Suprapubic skin (tissue), 4 donors: ENCODE results near the gene AGBL1. TPM values are rescaled to one million over a fixed set of nuclear protein-coding genes. Genes with fewer than 3 reads are reported as not detected.

ENCODE experiments used
- DNase-seq, 2 donors: peaks; one replicate each; pipeline ENCODE4 v3.0.0-alpha.2; 2019; ENCODE audit warnings: low spot score in 2 of 2
- H3K27ac ChIP-seq: fragments of 200-600 bp; sonication (generic); one replicate; pipeline ENCODE4 v1.5.1; 2019
- H3K27me3 ChIP-seq: fragments of 200-600 bp; sonication (generic); one replicate; pipeline ENCODE4 v1.5.1; 2019
- H3K36me3 ChIP-seq: fragments of 200-600 bp; sonication (generic); one replicate; pipeline ENCODE4 v1.5.1; 2019
- H3K4me1 ChIP-seq: fragments of 200-600 bp; sonication (generic); one replicate; pipeline ENCODE4 v1.5.1; 2019
- H3K4me3 ChIP-seq: fragments of 200-600 bp; sonication (generic); one replicate; pipeline ENCODE4 v1.5.1; 2019; ENCODE audit warnings: mild to moderate bottlenecking
- H3K9me3 ChIP-seq: fragments of 200-600 bp; sonication (generic); one replicate; pipeline ENCODE4 v1.5.1; 2019
- CTCF ChIP-seq, 2 donors: fragments of 200-600 bp in 1 of 2; fragments of 450-650 bp in 1 of 2; sonication (generic) in 1 of 2; IDR thresholded peaks; one replicate each; pipeline ENCODE4 v1.5.1; 2016 to 2019; ENCODE audit warnings: antibody characterized with exemption in 2 of 2, mild to moderate bottlenecking in 1 of 2, moderate library complexity in 1 of 2
- EP300 ChIP-seq: sonication (generic); formaldehyde crosslinking; IDR thresholded peaks from one replicate; pipeline ENCODE4 v1.6.1; 2017; ENCODE audit warnings: antibody characterized with exemption
- POLR2A ChIP-seq, 2 donors: fragments of 450-650 bp; IDR thresholded peaks; one replicate each; pipeline ENCODE4 v1.6.1; 2017; ENCODE audit warnings: antibody characterized with exemption in 2 of 2, mild to moderate bottlenecking in 2 of 2, moderate library complexity in 2 of 2
- POLR2AphosphoS5 ChIP-seq, 3 donors: sonication (generic); formaldehyde crosslinking; IDR thresholded peaks; one replicate each; pipeline ENCODE4 v1.6.1; 2017; ENCODE audit warnings: antibody characterized with exemption in 3 of 3
- WGBS: methylation state at CpG from one replicate; pipeline ENCODE4 v1.1.5; 2018; 5-methylcytosine and 5-hydroxymethylcytosine counted together
- total RNA-seq, 4 donors: library from RNA; depleted of rRNA; stranded (reverse); fragments of >200 nt; gene quantifications; one replicate each; pipeline ENCODE4 v1.1.0, GENCODE V29; 2016

The AGBL1 gene
- total RNA-seq, 4 donors from 2014 or later = 0.23 to 0.56 TPM; not detected in 2

GRCh38 chr15:86550075-86550474 lies 470.4 kb downstream of the AGBL1 start:
- 78% methylated on average over 1 of the region's 1 CpG for WGBS
- no peaks in the 10 kb centered on the region for H3K9me3 ChIP-seq
- no peaks in the 10 kb centered on the region for H3K4me1 ChIP-seq
- no peak overlapping the region for H3K4me3 ChIP-seq
- no peak overlapping the region for H3K27ac ChIP-seq
- no peak for DNase-seq
- no peaks in the 10 kb centered on the region for H3K36me3 ChIP-seq
- H3K27me3 ChIP-seq = no peaks in the 10 kb centered on the region
- TF ChIP-seq EP300 (no peak), CTCF (IDR thresholded peaks at IDR 0.05) (no peak), POLR2AphosphoS5 (IDR thresholded peaks at IDR 0.05) (no peak), POLR2A (IDR thresholded peaks at IDR 0.05) (no peak)

DNA sequence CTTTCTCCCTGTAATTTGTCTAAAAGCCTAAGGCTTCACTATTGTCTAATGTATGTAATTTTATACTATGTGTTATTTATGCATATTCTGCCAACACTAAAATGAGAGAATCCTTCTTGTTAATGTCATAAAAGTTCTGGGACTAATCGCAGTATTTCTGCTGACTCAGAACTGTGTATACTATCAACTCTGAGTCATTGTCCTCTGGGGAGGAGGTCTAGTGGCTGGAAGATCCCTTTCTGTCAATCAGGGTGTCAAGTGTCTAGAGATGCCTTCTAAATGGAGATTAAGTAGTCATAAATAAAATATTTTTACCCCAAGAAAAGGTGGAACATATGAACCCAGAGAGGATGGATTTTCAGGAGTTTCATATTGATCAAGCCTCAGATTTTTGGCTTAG lies 473.4 kb downstream of the AGBL1 start:
- no peak for DNase-seq
- TF ChIP-seq EP300 = no peak
- no peak for TF ChIP-seq POLR2AphosphoS5 (IDR thresholded peaks at IDR 0.05)
- TF ChIP-seq CTCF (IDR thresholded peaks at IDR 0.05) = no peak
- no peak for TF ChIP-seq POLR2A (IDR thresholded peaks at IDR 0.05)
- H3K27ac ChIP-seq = no peak overlapping the region
- no peaks in the 10 kb centered on the region for H3K4me1 ChIP-seq
- H3K27me3 ChIP-seq = no peaks in the 10 kb centered on the region
- H3K9me3 ChIP-seq = no peaks in the 10 kb centered on the region
- H3K4me3 ChIP-seq = no peak overlapping the region
- H3K36me3 ChIP-seq = no peaks in the 10 kb centered on the region
- WGBS = 52% methylated on average over 1 of the region's 1 CpG

DNA sequence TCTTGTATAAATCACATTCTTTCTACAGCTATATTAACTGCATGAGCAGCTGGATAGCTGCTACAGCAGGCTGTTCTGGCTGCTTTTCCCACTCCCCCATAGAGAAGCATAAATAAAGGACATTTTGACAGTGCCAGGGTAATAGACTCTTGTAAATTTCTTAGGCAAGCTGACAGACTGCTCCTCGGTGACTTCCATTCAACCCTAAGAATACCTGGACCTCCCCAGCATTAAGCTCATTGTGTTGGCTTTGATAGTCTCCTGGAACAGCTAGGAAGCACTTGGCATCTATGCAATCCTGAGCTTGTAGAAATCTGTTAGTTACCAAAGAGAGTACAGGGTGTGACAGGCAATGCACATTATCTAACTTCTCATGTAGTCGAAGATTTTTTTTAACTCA lies 475.4 kb downstream of the AGBL1 start:
- Histone ChIP-seq H3K27me3 (no peaks in the 10 kb centered on the region), H3K36me3 (no peaks in the 10 kb centered on the region), H3K9me3 (no peaks in the 10 kb centered on the region), H3K4me3 (no peak overlapping the region), H3K4me1 (no peaks in the 10 kb centered on the region), H3K27ac (no peak overlapping the region)
- 25% methylated on average over 2 of the region's 2 CpGs for WGBS
- no peak for TF ChIP-seq EP300
- TF ChIP-seq CTCF (IDR thresholded peaks at IDR 0.05) = no peak
- TF ChIP-seq POLR2A (IDR thresholded peaks at IDR 0.05) = no peak
- no peak for TF ChIP-seq POLR2AphosphoS5 (IDR thresholded peaks at IDR 0.05)
- no peak for DNase-seq

GRCh38 chr15:86555939-86556338 lies 476.3 kb downstream of the AGBL1 start:
- Histone ChIP-seq H3K4me3 (no peak overlapping the region), H3K4me1 (no peaks in the 10 kb centered on the region), H3K9me3 (no peaks in the 10 kb centered on the region), H3K27me3 (no peaks in the 10 kb centered on the region), H3K27ac (no peak overlapping the region), H3K36me3 (no peaks in the 10 kb centered on the region)
- no peak for DNase-seq
- WGBS = 45% methylated on average over 1 of the region's 1 CpG
- TF ChIP-seq CTCF (IDR thresholded peaks at IDR 0.05) = no peak
- TF ChIP-seq POLR2A (IDR thresholded peaks at IDR 0.05) = no peak
- TF ChIP-seq POLR2AphosphoS5 (IDR thresholded peaks at IDR 0.05) = no peak
- TF ChIP-seq EP300 = no peak

GRCh38 chr15:86556396-86557017 lies 476.8 kb downstream of the AGBL1 start:
- no peaks in the 10 kb centered on the region for H3K27me3 ChIP-seq
- no peaks in the 10 kb centered on the region for H3K9me3 ChIP-seq
- H3K4me1 ChIP-seq = no peaks in the 10 kb centered on the region
- no peak overlapping the region for H3K27ac ChIP-seq
- 89% methylated on average over 3 of the region's 3 CpGs for WGBS
- no peak for DNase-seq
- TF ChIP-seq POLR2A (IDR thresholded peaks at IDR 0.05) (no peak), CTCF (IDR thresholded peaks at IDR 0.05) (no peak), POLR2AphosphoS5 (IDR thresholded peaks at IDR 0.05) (no peak), EP300 (no peak)
- no peaks in the 10 kb centered on the region for H3K36me3 ChIP-seq
- H3K4me3 ChIP-seq = no peak overlapping the region
